HepG2 (cell line): Measurements from ENCODE around the gene ELMO2. TPM values are rescaled to one million over a fixed set of nuclear protein-coding genes. Genes with fewer than 3 reads are reported as not detected.
A peak's percentile ranks its signal among the peaks of the same experiment; 100 is the strongest.

Experiments used
- CHD4 ChIP-seq: fragments of 200-600 bp; sonication (generic); IDR thresholded peaks from 2 replicates; pipeline ENCODE4 v1.7.0; 2017; ENCODE audit warnings: mild to moderate bottlenecking, low read length, borderline replicate concordance
- GATA4 ChIP-seq: sonication (generic); IDR thresholded peaks from 2 replicates; pipeline ENCODE4 v1.6.1; 2016; ENCODE audit warnings: antibody characterized with exemption, low read depth, borderline replicate concordance
- HDAC1 ChIP-seq: sonication (generic); formaldehyde crosslinking; IDR thresholded peaks from 2 replicates; pipeline ENCODE4 v1.5.1; 2020; ENCODE audit warnings: mild to moderate bottlenecking, missing genetic modification reagents
- IRF2 ChIP-seq: IDR thresholded peaks from 2 replicates; pipeline ENCODE4 v1.6.1; 2018; ENCODE audit warnings: missing genetic modification reagents, missing compliant biosample characterization
- KDM4B ChIP-seq: sonication (generic); formaldehyde crosslinking; IDR thresholded peaks from 2 replicates; pipeline ENCODE4 v1.4.0; 2020; ENCODE audit warnings: missing genetic modification reagents
- MEF2D ChIP-seq: sonication (generic); formaldehyde crosslinking; IDR thresholded peaks from 2 replicates; pipeline ENCODE4 v1.5.1; 2020; ENCODE audit warnings: mild to moderate bottlenecking, missing genetic modification reagents
- NFKB2 ChIP-seq: sonication (generic); formaldehyde crosslinking; IDR thresholded peaks from 2 replicates; pipeline ENCODE4 v1.4.0; 2020; ENCODE audit warnings: missing genetic modification reagents, borderline replicate concordance
- SMYD3 ChIP-seq: sonication (generic); formaldehyde crosslinking; IDR thresholded peaks from 2 replicates; pipeline ENCODE4 v1.8.1; 2023; ENCODE audit warnings: mild to moderate bottlenecking, missing genetic modification reagents
- ZFP36 ChIP-seq: fragments of 150-350 bp; IDR thresholded peaks from 2 replicates; pipeline ENCODE4 v1.6.1; 2018; ENCODE audit warnings: borderline replicate concordance, low read length, low read depth; ENCODE audit not compliant: partially characterized antibody
- ZNF510 ChIP-seq: sonication (generic); formaldehyde crosslinking; IDR thresholded peaks from 2 replicates; pipeline ENCODE4 v1.4.0; 2020; ENCODE audit warnings: low read depth, mild to moderate bottlenecking, missing genetic modification reagents
- ZNF772 ChIP-seq: sonication (generic); formaldehyde crosslinking; IDR thresholded peaks from 2 replicates; pipeline ENCODE4 v1.5.0; 2020; ENCODE audit warnings: mild to moderate bottlenecking, missing genetic modification reagents
- ZSCAN30 ChIP-seq: sonication (generic); formaldehyde crosslinking; IDR thresholded peaks from 2 replicates; pipeline ENCODE4 v1.5.0; 2020; ENCODE audit warnings: mild to moderate bottlenecking, missing genetic modification reagents
- polyA plus RNA-seq, 8 experiments: library from polyadenylated mRNA; depleted of rRNA in 3 of 8; stranded (reverse) in 7 of 8; unstranded in 1 of 8; fragments of >200 nt; fragmentation: Illumina TruSeq in 4 of 8; extraction: Trizol in 4 of 8; gene quantifications; 2 replicates each; pipeline versions ENCODE4 v1.2.1 to v1.2.3, GENCODE V29; 2011 to 2016; ENCODE audit warnings: low read depth in 4 of 8, missing spikeins in 1 of 8, mixed read lengths in 1 of 8; ENCODE audit not compliant: insufficient read depth in 1 of 8
- total RNA-seq, 5 experiments: library from RNA; depleted of rRNA; stranded (reverse); fragments of >200 nt; fragmentation: Illumina TruSeq; extraction: Trizol; gene quantifications; 2 replicates each; pipeline ENCODE4 v1.2.3, GENCODE V29; 2016; ENCODE audit warnings: low read depth in 1 of 5
- TF ChIP-seq, protein P1 (sequence below): IDR thresholded peaks from 2 replicates; pipeline ENCODE4 v1.6.1; 2016; ENCODE audit warnings: low read depth
- TF ChIP-seq, protein P2 (sequence below): sonication (generic); formaldehyde crosslinking; IDR thresholded peaks from 2 replicates; pipeline ENCODE4 v1.9.0; 2022; ENCODE audit warnings: missing genetic modification reagents, mild to moderate bottlenecking, borderline replicate concordance
- TF ChIP-seq, protein P3 (sequence below): sonication (generic); formaldehyde crosslinking; IDR thresholded peaks from 2 replicates; pipeline ENCODE4 v1.4.0; 2020; ENCODE audit warnings: low read depth, mild to moderate bottlenecking, missing genetic modification reagents
- TF ChIP-seq, protein P4 (sequence below): sonication (generic); formaldehyde crosslinking; IDR thresholded peaks from 2 replicates; pipeline ENCODE4 v1.4.0; 2020; ENCODE audit warnings: missing genetic modification reagents, mild to moderate bottlenecking, borderline replicate concordance
- TF ChIP-seq, protein P5 (sequence below): sonication (generic); formaldehyde crosslinking; IDR thresholded peaks from 2 replicates; pipeline ENCODE4 v1.4.0; 2020; ENCODE audit warnings: mild to moderate bottlenecking, missing genetic modification reagents
- TF ChIP-seq, protein P6 (sequence below): sonication (generic); formaldehyde crosslinking; IDR thresholded peaks from 2 replicates; pipeline ENCODE4 v1.4.0; 2020; ENCODE audit warnings: mild to moderate bottlenecking, missing genetic modification reagents, borderline replicate concordance

ELMO2 gene
- total and polyA plus RNA-seq, 2 of the 13 experiments (the other 11 are each of a cell fraction or from before 2014, with no cell fraction given), result 30.6 to 35.7 TPM

DNA sequence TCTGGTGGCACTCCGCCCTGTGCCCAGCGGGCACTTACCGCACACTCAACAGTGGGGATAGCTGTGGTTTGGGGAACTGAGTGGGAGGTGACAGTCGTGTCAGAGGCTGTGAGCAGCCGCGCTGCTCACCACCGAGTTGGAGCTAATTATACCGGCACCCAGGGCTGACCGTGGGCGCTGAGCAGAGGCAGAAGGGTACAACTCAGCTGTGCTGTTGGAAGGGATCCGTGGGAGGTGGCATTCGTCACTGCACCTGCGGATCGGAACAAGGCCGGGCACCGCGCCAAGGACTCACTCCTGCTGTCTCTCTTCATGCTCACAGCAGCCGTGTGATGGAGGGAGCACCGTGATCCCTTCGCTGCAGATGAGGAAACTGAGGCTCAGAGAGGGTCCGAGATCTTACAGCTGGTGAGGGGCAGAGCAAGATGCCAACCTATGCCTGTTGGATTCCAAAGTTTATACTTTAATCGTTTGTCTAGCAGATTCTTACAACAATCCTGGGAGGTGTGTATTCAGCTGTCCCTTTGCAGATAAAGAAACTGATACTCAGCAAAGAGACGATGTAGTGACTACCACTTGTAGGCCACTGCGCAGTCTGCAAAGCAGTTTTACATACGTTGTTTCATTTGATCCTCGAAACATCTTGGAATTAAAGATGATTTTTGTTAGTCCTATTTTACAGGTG is 713 bp upstream of the ELMO2 start (continued):
- TF ChIP-seq, protein P1, sequence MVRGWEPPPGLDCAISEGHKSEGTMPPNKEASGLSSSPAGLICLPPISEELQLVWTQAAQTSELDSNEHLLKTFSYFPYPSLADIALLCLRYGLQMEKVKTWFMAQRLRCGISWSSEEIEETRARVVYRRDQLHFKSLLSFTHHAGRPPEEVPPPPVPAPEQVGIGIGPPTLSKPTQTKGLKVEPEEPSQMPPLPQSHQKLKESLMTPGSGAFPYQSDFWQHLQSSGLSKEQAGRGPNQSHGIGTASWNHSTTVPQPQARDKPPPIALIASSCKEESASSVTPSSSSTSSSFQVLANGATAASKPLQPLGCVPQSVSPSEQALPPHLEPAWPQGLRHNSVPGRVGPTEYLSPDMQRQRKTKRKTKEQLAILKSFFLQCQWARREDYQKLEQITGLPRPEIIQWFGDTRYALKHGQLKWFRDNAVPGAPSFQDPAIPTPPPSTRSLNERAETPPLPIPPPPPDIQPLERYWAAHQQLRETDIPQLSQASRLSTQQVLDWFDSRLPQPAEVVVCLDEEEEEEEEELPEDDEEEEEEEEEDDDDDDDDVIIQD (CRISPR knock-in tag), result no peak
- peak; percentile 68; the same call in 1 of the 2 replicates for TF ChIP-seq ZNF510 (CRISPR knock-in tag)
- TF ChIP-seq, protein P2, sequence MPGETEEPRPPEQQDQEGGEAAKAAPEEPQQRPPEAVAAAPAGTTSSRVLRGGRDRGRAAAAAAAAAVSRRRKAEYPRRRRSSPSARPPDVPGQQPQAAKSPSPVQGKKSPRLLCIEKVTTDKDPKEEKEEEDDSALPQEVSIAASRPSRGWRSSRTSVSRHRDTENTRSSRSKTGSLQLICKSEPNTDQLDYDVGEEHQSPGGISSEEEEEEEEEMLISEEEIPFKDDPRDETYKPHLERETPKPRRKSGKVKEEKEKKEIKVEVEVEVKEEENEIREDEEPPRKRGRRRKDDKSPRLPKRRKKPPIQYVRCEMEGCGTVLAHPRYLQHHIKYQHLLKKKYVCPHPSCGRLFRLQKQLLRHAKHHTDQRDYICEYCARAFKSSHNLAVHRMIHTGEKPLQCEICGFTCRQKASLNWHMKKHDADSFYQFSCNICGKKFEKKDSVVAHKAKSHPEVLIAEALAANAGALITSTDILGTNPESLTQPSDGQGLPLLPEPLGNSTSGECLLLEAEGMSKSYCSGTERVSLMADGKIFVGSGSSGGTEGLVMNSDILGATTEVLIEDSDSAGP (CRISPR knock-in tag), result peak; percentile 99
- no peak for TF ChIP-seq SMYD3 (CRISPR knock-in tag)
- TF ChIP-seq ZNF772 (CRISPR knock-in tag), result no peak
- TF ChIP-seq, protein P3, sequence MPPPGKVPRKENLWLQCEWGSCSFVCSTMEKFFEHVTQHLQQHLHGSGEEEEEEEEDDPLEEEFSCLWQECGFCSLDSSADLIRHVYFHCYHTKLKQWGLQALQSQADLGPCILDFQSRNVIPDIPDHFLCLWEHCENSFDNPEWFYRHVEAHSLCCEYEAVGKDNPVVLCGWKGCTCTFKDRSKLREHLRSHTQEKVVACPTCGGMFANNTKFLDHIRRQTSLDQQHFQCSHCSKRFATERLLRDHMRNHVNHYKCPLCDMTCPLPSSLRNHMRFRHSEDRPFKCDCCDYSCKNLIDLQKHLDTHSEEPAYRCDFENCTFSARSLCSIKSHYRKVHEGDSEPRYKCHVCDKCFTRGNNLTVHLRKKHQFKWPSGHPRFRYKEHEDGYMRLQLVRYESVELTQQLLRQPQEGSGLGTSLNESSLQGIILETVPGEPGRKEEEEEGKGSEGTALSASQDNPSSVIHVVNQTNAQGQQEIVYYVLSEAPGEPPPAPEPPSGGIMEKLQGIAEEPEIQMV (CRISPR knock-in tag), result peak; percentile 84; the same call in 1 of the 2 replicates
- TF ChIP-seq NFKB2 (CRISPR knock-in tag), result peak; percentile 2; the same call in 1 of the 2 replicates
- TF ChIP-seq HDAC1 (CRISPR knock-in tag), result 0 out of 2 replicates have a peak, but pooled peaks have one; percentile 7
- TF ChIP-seq KDM4B (CRISPR knock-in tag), result no peak
- TF ChIP-seq ZSCAN30, result no peak
- TF ChIP-seq IRF2 (CRISPR knock-in tag), result 0 out of 2 replicates have a peak, but pooled peaks have one; percentile 21
- TF ChIP-seq, protein P4, sequence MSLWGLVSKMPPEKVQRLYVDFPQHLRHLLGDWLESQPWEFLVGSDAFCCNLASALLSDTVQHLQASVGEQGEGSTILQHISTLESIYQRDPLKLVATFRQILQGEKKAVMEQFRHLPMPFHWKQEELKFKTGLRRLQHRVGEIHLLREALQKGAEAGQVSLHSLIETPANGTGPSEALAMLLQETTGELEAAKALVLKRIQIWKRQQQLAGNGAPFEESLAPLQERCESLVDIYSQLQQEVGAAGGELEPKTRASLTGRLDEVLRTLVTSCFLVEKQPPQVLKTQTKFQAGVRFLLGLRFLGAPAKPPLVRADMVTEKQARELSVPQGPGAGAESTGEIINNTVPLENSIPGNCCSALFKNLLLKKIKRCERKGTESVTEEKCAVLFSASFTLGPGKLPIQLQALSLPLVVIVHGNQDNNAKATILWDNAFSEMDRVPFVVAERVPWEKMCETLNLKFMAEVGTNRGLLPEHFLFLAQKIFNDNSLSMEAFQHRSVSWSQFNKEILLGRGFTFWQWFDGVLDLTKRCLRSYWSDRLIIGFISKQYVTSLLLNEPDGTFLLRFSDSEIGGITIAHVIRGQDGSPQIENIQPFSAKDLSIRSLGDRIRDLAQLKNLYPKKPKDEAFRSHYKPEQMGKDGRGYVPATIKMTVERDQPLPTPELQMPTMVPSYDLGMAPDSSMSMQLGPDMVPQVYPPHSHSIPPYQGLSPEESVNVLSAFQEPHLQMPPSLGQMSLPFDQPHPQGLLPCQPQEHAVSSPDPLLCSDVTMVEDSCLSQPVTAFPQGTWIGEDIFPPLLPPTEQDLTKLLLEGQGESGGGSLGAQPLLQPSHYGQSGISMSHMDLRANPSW (CRISPR knock-in tag), result no peak
- no peak for TF ChIP-seq ZFP36
- no peak for TF ChIP-seq GATA4
- TF ChIP-seq, protein P5, sequence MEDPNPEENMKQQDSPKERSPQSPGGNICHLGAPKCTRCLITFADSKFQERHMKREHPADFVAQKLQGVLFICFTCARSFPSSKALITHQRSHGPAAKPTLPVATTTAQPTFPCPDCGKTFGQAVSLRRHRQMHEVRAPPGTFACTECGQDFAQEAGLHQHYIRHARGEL, result no peak
- peak; percentile 21; the same call in 1 of the 2 replicates for TF ChIP-seq CHD4
- TF ChIP-seq, protein P6, sequence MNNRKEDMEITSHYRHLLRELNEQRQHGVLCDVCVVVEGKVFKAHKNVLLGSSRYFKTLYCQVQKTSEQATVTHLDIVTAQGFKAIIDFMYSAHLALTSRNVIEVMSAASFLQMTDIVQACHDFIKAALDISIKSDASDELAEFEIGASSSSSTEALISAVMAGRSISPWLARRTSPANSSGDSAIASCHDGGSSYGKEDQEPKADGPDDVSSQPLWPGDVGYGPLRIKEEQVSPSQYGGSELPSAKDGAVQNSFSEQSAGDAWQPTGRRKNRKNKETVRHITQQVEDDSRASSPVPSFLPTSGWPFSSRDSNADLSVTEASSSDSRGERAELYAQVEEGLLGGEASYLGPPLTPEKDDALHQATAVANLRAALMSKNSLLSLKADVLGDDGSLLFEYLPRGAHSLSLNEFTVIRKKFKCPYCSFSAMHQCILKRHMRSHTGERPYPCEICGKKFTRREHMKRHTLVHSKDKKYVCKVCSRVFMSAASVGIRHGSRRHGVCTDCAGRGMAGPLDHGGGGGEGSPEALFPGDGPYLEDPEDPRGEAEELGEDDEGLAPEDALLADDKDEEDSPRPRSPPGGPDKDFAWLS (CRISPR knock-in tag), result peak; percentile 26; the same call in 1 of the 2 replicates
- peak; percentile 71; the same call in 1 of the 2 replicates for TF ChIP-seq MEF2D (CRISPR knock-in tag)
